ENCODE measurements around the gene KCNH6.

KCNH6 gene

DNA sequence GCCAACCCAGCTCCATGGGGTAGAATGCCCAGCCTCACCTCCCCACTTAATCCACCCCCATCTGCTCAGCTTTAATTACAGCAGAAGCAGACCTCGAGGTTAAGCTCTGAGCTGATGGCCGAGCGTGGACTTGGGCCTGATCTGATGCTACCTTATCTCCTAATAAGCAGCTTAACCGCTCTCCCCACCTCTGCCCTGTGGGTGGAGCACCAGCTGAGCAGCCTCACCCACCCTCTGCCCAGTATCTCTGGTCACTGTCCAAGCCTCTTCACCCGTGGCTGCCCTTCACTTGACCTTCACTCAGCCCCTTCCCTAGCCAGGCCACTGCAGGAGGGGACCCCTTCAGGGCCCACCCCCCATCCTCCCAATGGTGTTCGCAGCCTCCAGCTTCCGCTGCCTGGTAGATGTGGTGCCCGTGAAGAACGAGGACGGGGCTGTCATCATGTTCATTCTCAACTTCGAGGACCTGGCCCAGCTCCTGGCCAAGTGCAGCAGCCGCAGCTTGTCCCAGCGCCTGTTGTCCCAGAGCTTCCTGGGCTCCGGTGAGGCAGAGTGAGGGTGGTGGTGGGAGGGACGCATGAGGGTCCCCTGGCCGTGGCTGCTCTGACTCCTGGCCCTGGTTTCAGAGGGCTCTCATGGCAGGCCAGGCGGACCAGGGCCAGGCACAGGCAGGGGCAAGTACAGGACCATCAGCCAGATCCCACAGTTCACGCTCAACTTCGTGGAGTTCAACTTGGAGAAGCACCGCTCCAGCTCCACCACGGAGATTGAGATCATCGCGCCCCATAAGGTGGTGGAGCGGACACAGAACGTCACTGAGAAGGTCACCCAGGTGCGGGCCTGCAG lies 6.8 kb downstream of the KCNH6 start:
- Mint-ChIP-seq H3K9me3 (no peaks in the 10 kb centered on the region), H3K36me3 (ENCODE audit: low read depth) (no peaks in the 10 kb centered on the region), H3K27ac (no peak overlapping the region), H3K4me3 (no peak overlapping the region), H3K27me3 (peaks cover 6% of the 10 kb centered on the region), H3K4me1 (no peaks in the 10 kb centered on the region)
- DNase-seq (no peak), ATAC-seq (no peak)

DNA sequence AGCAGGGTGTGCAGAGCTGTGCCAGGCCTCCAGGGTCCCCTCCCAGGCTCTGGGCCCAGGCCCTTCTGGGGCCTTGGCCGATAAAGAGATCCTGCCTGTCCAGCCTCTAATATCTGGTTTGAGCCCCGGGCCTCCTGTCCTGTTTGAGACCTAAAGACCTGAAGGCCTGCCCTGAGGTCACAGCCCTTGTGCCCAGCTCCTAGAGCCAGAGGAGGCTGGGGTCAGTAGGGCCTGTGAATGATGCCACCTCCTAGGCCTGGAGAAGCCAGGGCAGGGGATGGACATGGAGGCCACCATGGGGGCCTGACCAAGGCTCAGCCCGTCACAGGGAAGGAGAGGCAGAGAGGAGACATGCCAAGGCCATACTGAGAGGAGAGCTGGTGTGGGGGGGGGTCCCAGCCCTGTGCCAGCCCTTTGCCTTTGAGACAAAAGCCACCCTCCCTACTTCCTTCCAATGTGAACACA lies 7.4 kb downstream of the KCNH6 start:
- Mint-ChIP-seq H3K27me3 (peaks cover 3% of the 10 kb centered on the region), H3K4me1 (no peaks in the 10 kb centered on the region), H3K36me3 (ENCODE audit: low read depth) (no peaks in the 10 kb centered on the region), H3K9me3 (no peaks in the 10 kb centered on the region), H3K27ac (no peak overlapping the region), H3K4me3 (no peak overlapping the region)
- no peak for ATAC-seq
- no peak for DNase-seq

- Mint-ChIP-seq H3K27ac (no peak overlapping the region), H3K4me1 (no peaks in the 10 kb centered on the region), H3K27me3 (peaks cover 5% of the 10 kb centered on the region), H3K36me3 (ENCODE audit: low read depth) (no peaks in the 10 kb centered on the region), H3K9me3 (no peaks in the 10 kb centered on the region), H3K4me3 (no peak overlapping the region)
- DNase-seq, result no peak
- no peak for ATAC-seq
Measured at GRCh38 chr17:63531022-63531965, 8.1 kb downstream of the KCNH6 start.

GRCh38 chr17:63533433-63534077 lies 10.4 kb downstream of the KCNH6 start:
- no peak overlapping the region for H3K4me3 Mint-ChIP-seq
- peaks cover 16% of the 10 kb centered on the region for H3K27me3 Mint-ChIP-seq
- no peaks in the 10 kb centered on the region for H3K9me3 Mint-ChIP-seq
- H3K36me3 Mint-ChIP-seq (ENCODE audit: low read depth), result no peaks in the 10 kb centered on the region
- DNase-seq, result no peak
- no peak for ATAC-seq
- H3K27ac Mint-ChIP-seq, result no peak overlapping the region
- H3K4me1 Mint-ChIP-seq, result peaks cover 2% of the 10 kb centered on the region

DNA sequence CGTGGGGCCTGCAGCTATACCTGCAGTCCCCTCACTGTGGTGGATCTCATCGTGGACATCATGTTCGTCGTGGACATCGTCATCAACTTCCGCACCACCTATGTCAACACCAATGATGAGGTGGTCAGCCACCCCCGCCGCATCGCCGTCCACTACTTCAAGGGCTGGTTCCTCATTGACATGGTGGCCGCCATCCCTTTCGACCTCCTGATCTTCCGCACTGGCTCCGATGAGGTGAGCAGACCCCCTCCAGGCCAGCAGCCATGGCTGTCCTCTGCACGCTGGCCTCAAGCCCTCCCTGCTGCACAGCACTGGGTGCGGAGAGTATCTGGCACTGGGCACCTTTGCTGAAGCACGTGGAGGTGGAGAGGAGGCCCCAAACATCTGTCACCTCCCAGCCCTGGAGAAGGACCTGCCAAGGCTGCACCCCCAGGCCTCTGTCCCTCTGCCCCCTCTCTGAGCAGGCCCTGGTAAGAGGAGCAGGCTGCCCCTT lies 11.0 kb downstream of the KCNH6 start:
- no peak for ATAC-seq
- H3K27ac Mint-ChIP-seq, result no peak overlapping the region
- H3K27me3 Mint-ChIP-seq, result peaks cover 21% of the 10 kb centered on the region
- H3K4me3 Mint-ChIP-seq, result no peak overlapping the region
- DNase-seq, result no peak
- no peaks in the 10 kb centered on the region for H3K9me3 Mint-ChIP-seq
- peaks cover 3% of the 10 kb centered on the region for H3K4me1 Mint-ChIP-seq
- no peaks in the 10 kb centered on the region for H3K36me3 Mint-ChIP-seq (ENCODE audit: low read depth)

- Mint-ChIP-seq H3K36me3 (ENCODE audit: low read depth) (no peaks in the 10 kb centered on the region), H3K27me3 (peaks cover 30% of the 10 kb centered on the region), H3K9me3 (no peaks in the 10 kb centered on the region), H3K27ac (no peak overlapping the region), H3K4me1 (peaks cover 3% of the 10 kb centered on the region), H3K4me3 (no peak overlapping the region)
- no peak for DNase-seq
- no peak for ATAC-seq
Measured at GRCh38 chr17:63534816-63535455, 11.8 kb downstream of the KCNH6 start.

DNA sequence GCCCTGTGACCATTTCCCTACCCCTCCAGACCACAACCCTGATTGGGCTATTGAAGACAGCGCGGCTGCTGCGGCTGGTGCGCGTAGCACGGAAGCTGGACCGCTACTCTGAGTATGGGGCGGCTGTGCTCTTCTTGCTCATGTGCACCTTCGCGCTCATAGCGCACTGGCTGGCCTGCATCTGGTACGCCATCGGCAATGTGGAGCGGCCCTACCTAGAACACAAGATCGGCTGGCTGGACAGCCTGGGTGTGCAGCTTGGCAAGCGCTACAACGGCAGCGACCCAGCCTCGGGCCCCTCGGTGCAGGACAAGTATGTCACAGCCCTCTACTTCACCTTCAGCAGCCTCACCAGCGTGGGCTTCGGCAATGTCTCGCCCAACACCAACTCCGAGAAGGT lies 12.5 kb downstream of the KCNH6 start:
- Mint-ChIP-seq H3K27ac (no peak overlapping the region), H3K9me3 (no peaks in the 10 kb centered on the region), H3K4me3 (no peak overlapping the region), H3K27me3 (peaks cover 30% of the 10 kb centered on the region), H3K36me3 (ENCODE audit: low read depth) (no peaks in the 10 kb centered on the region), H3K4me1 (peaks cover 3% of the 10 kb centered on the region)
- ATAC-seq (no peak), DNase-seq (no peak)

- Mint-ChIP-seq H3K9me3 (no peaks in the 10 kb centered on the region), H3K27me3 (peaks cover 33% of the 10 kb centered on the region), H3K4me1 (peaks cover 3% of the 10 kb centered on the region), H3K4me3 (no peak overlapping the region), H3K27ac (no peak overlapping the region), H3K36me3 (ENCODE audit: low read depth) (no peaks in the 10 kb centered on the region)
- ATAC-seq (no peak), DNase-seq (no peak)
Measured at GRCh38 chr17:63537001-63537400, 13.8 kb downstream of the KCNH6 start.

DNA sequence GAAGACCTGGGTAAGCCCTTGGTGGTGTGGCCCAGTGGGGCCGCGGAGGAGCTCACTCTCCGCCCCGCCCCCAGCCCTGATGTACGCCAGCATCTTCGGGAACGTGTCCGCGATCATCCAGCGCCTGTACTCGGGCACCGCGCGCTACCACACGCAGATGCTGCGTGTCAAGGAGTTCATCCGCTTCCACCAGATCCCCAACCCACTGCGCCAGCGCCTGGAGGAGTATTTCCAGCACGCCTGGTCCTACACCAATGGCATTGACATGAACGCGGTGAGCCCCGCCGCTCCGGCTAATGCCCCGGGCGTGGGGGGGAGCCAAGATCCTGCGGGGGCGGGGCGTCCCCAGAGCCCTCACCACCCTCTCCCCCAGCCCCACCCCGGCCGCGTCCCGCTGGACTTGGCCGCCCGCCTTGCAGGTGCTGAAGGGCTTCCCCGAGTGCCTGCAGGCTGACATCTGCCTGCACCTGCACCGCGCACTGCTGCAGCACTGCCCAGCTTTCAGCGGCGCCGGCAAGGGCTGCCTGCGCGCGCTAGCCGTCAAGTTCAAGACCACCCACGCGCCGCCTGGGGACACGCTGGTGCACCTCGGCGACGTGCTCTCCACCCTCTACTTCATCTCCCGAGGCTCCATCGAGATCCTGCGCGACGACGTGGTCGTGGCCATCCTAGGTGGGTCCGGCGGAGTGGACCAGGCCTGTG lies 15.0 kb downstream of the KCNH6 start:
- H3K4me1 Mint-ChIP-seq, result peaks cover 3% of the 10 kb centered on the region
- H3K27me3 Mint-ChIP-seq, result peaks cover 33% of the 10 kb centered on the region
- H3K27ac Mint-ChIP-seq, result no peak overlapping the region
- H3K4me3 Mint-ChIP-seq, result peak overlapping the region; percentile 38
- no peaks in the 10 kb centered on the region for H3K36me3 Mint-ChIP-seq (ENCODE audit: low read depth)
- DNase-seq (peak; percentile 37), ATAC-seq (peak; percentile 41)
- H3K9me3 Mint-ChIP-seq, result no peaks in the 10 kb centered on the region

GRCh38 chr17:63538693-63539595 lies 15.8 kb downstream of the KCNH6 start:
- no peaks in the 10 kb centered on the region for H3K36me3 Mint-ChIP-seq (ENCODE audit: low read depth)
- H3K27me3 Mint-ChIP-seq, result peaks cover 33% of the 10 kb centered on the region
- H3K9me3 Mint-ChIP-seq, result no peaks in the 10 kb centered on the region
- ATAC-seq (no peak), DNase-seq (no peak)
- H3K27ac Mint-ChIP-seq, result no peak overlapping the region
- peaks cover 3% of the 10 kb centered on the region for H3K4me1 Mint-ChIP-seq
- H3K4me3 Mint-ChIP-seq, result peak overlapping the region; percentile 38

GRCh38 chr17:63540590-63540989 lies 17.4 kb downstream of the KCNH6 start:
- DNase-seq (no peak), ATAC-seq (no peak)
- Mint-ChIP-seq H3K4me1 (peaks cover 3% of the 10 kb centered on the region), H3K4me3 (no peak overlapping the region), H3K27me3 (peaks cover 31% of the 10 kb centered on the region), H3K27ac (no peak overlapping the region), H3K36me3 (ENCODE audit: low read depth) (no peaks in the 10 kb centered on the region), H3K9me3 (no peaks in the 10 kb centered on the region)

GRCh38 chr17:63542218-63542545 lies 19.0 kb downstream of the KCNH6 start:
- peaks cover 3% of the 10 kb centered on the region for H3K4me1 Mint-ChIP-seq
- H3K36me3 Mint-ChIP-seq (ENCODE audit: low read depth), result no peaks in the 10 kb centered on the region
- H3K27me3 Mint-ChIP-seq, result peaks cover 26% of the 10 kb centered on the region
- DNase-seq (no peak), ATAC-seq (no peak)
- H3K27ac Mint-ChIP-seq, result no peak overlapping the region
- no peak overlapping the region for H3K4me3 Mint-ChIP-seq
- H3K9me3 Mint-ChIP-seq, result no peaks in the 10 kb centered on the region
